GM12891 (cell line): ENCODE results near the gene TSKS.

Experiments used
- POLR2A ChIP-seq: IDR thresholded peaks from 2 replicates; pipeline ENCODE4 v1.6.1; 2011; ENCODE audit warnings: low read depth, low read length, control low read depth
- POLR2AphosphoS5 ChIP-seq: IDR thresholded peaks from 2 replicates; pipeline ENCODE4 v1.6.1; 2011; ENCODE audit warnings: low read depth, low read length, control low read depth

GRCh38 chr19:49730166-49730565 is 32.9 kb downstream of the TSKS start:
- no peak for TF ChIP-seq POLR2AphosphoS5
- no peak for TF ChIP-seq POLR2A
